GM12874 (cell line): ENCODE measurements around the gene IRS1.

Experiments
- CTCF ChIP-seq: IDR thresholded peaks from 2 replicates; pipeline ENCODE4 v1.5.1; 2011; ENCODE audit warnings: low read depth, mild to moderate bottlenecking, control low read depth, low read length, moderate library complexity; ENCODE audit not compliant: insufficient read depth

Gene IRS1

GRCh38 chr2:226712941-226713340, 86.7 kb downstream of the IRS1 start:
- no peak for TF ChIP-seq CTCF

- TF ChIP-seq CTCF = no peak
Observed at GRCh38 chr2:226711606-226712296, 87.9 kb downstream of the IRS1 start.

- TF ChIP-seq CTCF = no peak
Observed at GRCh38 chr2:226707499-226707898, 92.1 kb downstream of the IRS1 start.

- TF ChIP-seq CTCF = no peak
Observed at GRCh38 chr2:226705965-226706364, 93.7 kb downstream of the IRS1 start.

GRCh38 chr2:226705133-226705886, 94.3 kb downstream of the IRS1 start:
- no peak for TF ChIP-seq CTCF

GRCh38 chr2:226703514-226703913, 96.1 kb downstream of the IRS1 start:
- no peak for TF ChIP-seq CTCF

GRCh38 chr2:226702376-226702775, 97.2 kb downstream of the IRS1 start:
- TF ChIP-seq CTCF = no peak
